ENCODE results near the gene ARL6IP4.

The ARL6IP4 gene

DNA sequence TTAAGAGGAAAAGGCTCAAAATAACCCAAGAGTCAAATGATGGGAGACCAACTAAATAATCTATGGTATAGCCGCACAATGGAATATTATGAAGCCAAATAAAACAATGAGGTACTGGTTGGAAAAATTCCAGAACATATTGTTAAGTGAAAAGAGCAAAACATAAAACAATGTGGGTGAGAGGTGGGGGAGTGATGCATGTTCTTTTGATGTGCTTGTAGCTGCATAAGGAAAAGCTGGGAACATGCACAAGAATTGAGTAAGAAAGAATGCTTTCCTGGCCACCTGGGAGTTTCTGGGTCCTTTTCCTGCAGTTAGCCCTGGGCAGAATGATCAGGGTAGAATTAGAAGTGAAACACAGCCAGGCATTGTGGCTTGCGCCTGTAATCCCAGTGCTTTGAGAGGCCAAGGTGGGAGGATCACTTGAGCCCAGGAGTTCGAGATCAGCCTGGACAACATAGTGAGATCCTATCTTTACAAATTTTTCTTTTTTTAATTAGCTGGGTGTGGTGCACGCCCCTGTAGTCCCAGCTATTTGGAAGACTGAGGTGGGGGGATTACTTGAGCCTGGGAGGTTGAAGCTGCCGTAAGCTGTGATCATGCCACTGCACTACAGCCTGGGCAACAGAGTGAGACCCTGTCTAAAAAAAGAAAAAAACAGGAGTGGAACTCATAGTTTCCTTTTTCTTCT lies 22.1 kb upstream of the ARL6IP4 start:
- no peak for DNase-seq (ENCODE audit: low read depth in 2 of 2)

- DNase-seq (ENCODE audit: low read depth in 2 of 2), result no peak
Observed at GRCh38 chr12:122959566-122960192, 20.8 kb upstream of the ARL6IP4 start.

DNA sequence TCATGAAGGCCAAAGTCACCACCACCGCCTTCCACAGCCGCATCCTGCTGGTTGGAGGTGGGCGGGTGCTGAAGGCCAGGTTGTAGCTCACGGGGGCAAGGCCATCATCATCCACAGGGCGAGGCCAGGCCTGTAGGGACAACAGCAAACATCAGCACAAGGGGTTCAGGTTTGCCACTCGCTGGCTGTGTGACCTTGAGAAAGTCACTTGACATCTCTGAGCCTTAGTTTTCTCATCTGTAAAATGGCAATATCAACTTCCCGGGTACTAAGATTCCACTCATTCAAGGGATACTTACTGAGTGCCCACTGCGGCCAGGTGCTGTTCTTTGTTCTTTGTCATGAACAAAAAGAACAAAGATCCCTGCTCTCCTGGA lies 20.3 kb upstream of the ARL6IP4 start:
- no peak for DNase-seq (ENCODE audit: low read depth in 2 of 2)

DNA sequence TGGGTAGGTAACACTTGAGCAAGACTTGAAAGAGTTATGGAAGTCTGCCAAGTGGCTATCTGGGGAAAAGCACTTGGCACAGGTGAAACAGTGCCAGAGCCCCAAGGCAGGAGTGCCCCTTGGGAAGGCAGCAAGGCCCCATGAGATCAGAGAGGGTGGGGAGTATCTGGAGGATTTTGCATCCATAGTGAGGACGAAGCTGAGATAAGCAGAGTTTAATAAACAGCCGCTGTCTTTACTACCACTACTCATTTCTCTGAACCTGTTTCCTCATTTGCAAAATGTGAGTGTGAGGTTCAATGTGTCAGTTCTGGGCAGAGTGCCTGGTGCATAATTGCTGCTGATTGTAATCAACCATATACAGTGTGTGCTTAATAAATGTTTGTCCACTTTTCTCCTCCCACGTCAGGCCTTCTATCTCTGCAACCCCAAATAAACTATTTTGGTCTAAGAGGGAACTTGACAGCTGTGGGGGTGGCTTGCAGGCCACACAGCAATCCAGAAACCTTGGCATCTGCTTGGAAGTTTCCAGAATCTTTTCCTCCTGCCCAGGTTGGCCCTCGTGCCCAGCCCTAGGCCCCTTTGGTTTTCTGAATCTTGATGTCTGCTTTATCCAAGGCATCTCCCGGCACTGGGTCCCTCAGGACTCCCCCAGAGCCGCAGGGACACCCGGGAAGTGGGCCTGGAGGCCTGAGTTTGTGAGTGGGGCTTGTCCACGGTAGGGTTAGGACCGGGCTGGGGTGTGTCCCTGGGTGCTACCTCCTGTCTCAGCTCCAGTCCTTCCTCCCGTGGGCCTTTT lies 18.8 kb upstream of the ARL6IP4 start:
- DNase-seq (ENCODE audit: low read depth in 2 of 2), result no peak

- no peak for DNase-seq (ENCODE audit: low read depth in 2 of 2)
Observed at GRCh38 chr12:122963941-122964265, 16.6 kb upstream of the ARL6IP4 start.

GRCh38 chr12:122964439-122965257 lies 15.8 kb upstream of the ARL6IP4 start:
- no peak for DNase-seq (ENCODE audit: low read depth in 2 of 2)

DNA sequence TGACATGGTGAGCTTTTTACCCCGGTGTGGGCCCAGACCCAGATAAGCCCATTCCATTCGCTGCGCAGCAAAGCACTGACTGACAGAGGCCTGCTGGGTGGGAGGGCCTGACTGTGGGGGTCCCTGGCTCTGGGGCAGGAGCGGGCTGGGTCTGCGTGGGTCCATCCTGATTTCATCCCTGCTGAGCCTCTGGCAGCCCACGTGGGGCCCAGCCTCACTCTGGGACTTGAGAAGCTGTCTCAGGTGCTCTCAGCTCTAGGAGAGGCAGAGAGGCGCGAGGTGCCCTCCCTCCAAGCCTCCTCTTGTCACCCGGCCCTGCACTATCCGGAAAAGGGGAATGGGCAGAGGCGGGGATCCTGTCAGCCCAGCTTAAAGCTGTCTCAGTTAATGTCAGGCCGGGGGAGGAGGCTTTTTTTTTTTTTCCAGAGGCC lies 15.1 kb upstream of the ARL6IP4 start:
- no peak for DNase-seq (ENCODE audit: low read depth in 2 of 2)

- peak; percentile 72 to 74 for DNase-seq (ENCODE audit: low read depth in 2 of 2)
Observed at GRCh38 chr12:122965851-122966742, 14.4 kb upstream of the ARL6IP4 start, which contains the start of gene ABCB9. Gene ABCB9 (minus strand): TSS chr12:122966463. CDS start chr12:122960235, 6,228 bp downstream.

- no peak for DNase-seq (ENCODE audit: low read depth in 2 of 2)
Observed at GRCh38 chr12:122966743-122967550, 13.5 kb upstream of the ARL6IP4 start.

DNA sequence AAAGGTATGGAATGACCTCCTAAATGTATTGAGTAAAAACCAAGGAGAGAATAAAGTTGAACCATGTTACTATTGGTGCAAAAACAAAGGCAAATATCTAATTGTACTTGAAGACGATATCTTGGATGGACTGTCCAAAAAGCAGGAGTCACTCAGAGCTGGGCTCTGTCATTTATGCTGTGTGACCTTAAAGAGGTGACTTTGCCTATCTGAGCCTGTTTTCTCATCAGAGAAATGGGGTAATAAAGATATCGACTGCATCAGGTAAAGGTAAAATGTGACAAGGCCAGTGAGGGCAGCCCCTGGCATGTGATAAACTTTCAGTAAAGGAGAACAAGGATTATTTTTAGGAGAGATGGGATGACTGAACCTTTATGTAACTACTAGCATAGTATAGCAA lies 12.4 kb upstream of the ARL6IP4 start:
- no peak for DNase-seq (ENCODE audit: low read depth in 2 of 2)

GRCh38 chr12:122969676-122970075 lies 10.8 kb upstream of the ARL6IP4 start:
- DNase-seq (ENCODE audit: low read depth in 2 of 2), result no peak

DNA sequence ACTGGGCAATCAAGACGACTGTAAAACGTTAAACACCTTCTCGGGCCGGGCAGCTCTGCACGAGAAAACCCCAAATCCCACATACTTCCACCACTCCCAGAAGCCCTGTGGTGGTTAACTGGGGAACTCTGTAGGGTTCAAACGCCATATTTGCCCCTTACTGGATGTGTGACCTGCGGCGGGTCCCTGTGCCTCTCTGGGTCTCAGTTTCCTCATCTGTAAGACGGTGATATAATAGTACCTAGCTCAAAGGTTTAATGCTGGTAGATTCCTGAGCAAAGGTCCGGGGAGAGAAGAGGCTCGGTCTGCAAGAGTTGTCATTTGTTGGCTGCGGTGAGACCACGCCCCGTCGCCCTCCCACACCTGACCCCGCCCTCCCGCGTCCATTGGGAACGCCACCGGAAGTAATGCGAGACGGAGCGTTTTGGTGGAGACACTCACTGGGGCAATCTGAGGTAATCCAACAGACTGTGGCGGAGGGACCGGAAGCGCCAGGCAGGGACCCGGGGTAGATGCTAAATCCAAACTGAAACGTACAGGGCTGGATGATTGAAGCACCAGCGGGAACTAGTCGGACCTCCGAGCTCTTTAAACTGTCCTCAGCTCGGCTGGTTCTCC lies 6.1 kb upstream of the ARL6IP4 start:
- peak; percentile 96 to 97 for DNase-seq (ENCODE audit: low read depth in 2 of 2)

- DNase-seq (ENCODE audit: low read depth in 2 of 2), result peak; percentile 73
Observed at GRCh38 chr12:122974892-122975789, 5.3 kb upstream of the ARL6IP4 start, which contains the start of gene OGFOD2. Gene OGFOD2 (plus strand): TSS chr12:122975244. CDS start chr12:122975252, 8 bp downstream.

- no peak for DNase-seq (ENCODE audit: low read depth in 2 of 2)
Observed at GRCh38 chr12:122975790-122976647, 4.5 kb upstream of the ARL6IP4 start.

DNA sequence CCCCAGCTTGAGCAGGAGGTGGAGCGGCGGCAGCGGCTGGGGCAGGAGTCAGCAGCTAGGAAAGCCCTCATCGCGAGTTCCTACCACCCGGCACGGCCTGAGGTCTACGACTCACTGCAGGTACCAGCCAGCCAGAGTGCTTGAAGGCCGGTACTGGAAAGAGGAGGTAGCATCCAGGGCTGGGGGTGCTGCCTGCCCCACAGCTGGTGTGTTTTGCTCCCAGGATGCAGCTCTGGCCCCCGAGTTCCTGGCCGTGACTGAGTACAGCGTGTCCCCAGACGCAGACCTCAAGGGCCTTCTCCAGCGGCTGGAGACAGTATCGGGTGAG lies 3.9 kb upstream of the ARL6IP4 start:
- DNase-seq (ENCODE audit: low read depth in 2 of 2), result no peak

GRCh38 chr12:122977153-122977552 lies 3.3 kb upstream of the ARL6IP4 start:
- no peak for DNase-seq (ENCODE audit: low read depth in 2 of 2)

GRCh38 chr12:122977655-122978392 lies 2.7 kb upstream of the ARL6IP4 start:
- DNase-seq (ENCODE audit: low read depth in 2 of 2), result no peak
